HCT116 (cell line): Measurements from ENCODE around the gene KDSR. TPM values are rescaled to one million over a fixed set of nuclear protein-coding genes. Genes with fewer than 3 reads are reported as not detected.

Experiments used
- ATAC-seq: fragments of 200-7000 bp; cut with Tn5 transposase; 2 replicates; pipeline ENCODE4 v1.9.1; 2020; ENCODE audit warnings: mild to moderate bottlenecking, moderate library complexity
- BruUV-seq: library from RNA; stranded (reverse); fragments of 400-500 nt; replicated peaks from 2 replicates; lab custom pipeline; 2021; lab: Mats Ljungman, UMichigan
- CTCF ChIA-PET: fragments of 300-600 bp; sonication (Branson Sonifier 250); formaldehyde crosslinking; loops from one replicate; lab custom pipeline; 2021; ENCODE audit warnings: antibody characterized with exemption; lab: Charles Lee
- POLR2A ChIA-PET: fragments of 300-600, 350-600 bp; sonication (Branson Sonifier 250); formaldehyde crosslinking; loops from one replicate; lab custom pipeline; 2021; ENCODE audit warnings: antibody characterized with exemption; lab: Charles Lee
- RAD21 ChIA-PET, 2 experiments: fragments of 300-600 bp; sonication (Branson Sonifier 250); formaldehyde crosslinking; loops; one replicate each; lab custom pipeline; 2023; ENCODE audit warnings: low total read pairs in 2 of 2; ENCODE audit not compliant: uncharacterized antibody in 2 of 2, unreplicated experiment in 2 of 2, low non-redundant PET in 1 of 2; lab: Charles Lee
- DNase-seq: peaks from one replicate; pipeline ENCODE4 v3.0.0-alpha.2; 2010; ENCODE audit warnings: low read depth, low spot score
- H2AFZ ChIP-seq: fragments of 200-600 bp; shearing (Covaris generic), sonication (generic); 2 replicates; pipeline ENCODE4 v1.6.1; 2017; ENCODE audit warnings: low read depth, mixed run types, mixed read lengths, antibody characterized with exemption, low read length; ENCODE audit not compliant: poor library complexity, severe bottlenecking
- H3K27ac ChIP-seq: 2 replicates; pipeline ENCODE4 v1.5.1; 2012; ENCODE audit warnings: low read depth, low read length
- H3K27me3 ChIP-seq: fragments of 200-600 bp; sonication (generic); 2 replicates; pipeline ENCODE4 v1.6.1; 2016; ENCODE audit warnings: mixed run types, low read length, mixed read lengths; ENCODE audit not compliant: insufficient read depth
- H3K36me3 ChIP-seq, 2 experiments: fragments of 200-500 bp in 1 of 2; fragments of 200-600 bp in 1 of 2; sonication (Bioruptor generic) in 1 of 2; sonication (generic) in 1 of 2; 2 replicates each; pipeline versions ENCODE4 v1.5.1 to v1.6.1; 2014 to 2016; ENCODE audit warnings: low read length in 2 of 2, inconsistent platforms in 1 of 2, mixed read lengths in 1 of 2, mixed run types in 1 of 2; ENCODE audit not compliant: insufficient read depth in 2 of 2, control insufficient read depth in 1 of 2
- H3K4me1 ChIP-seq, 2 experiments: fragments of 200-600 bp in 1 of 2; sonication (generic) in 1 of 2; 2 replicates each; pipeline versions ENCODE4 v1.5.1 to v1.6.1; 2012 to 2017; ENCODE audit warnings: low read length in 2 of 2, inconsistent platforms in 1 of 2, mild to moderate bottlenecking in 1 of 2, mixed read lengths in 1 of 2, mixed run types in 1 of 2, moderate library complexity in 1 of 2; ENCODE audit not compliant: insufficient read depth in 2 of 2, control insufficient read depth in 1 of 2
- H3K4me2 ChIP-seq: fragments of 200-600 bp; sonication (generic); 2 replicates; pipeline ENCODE4 v1.6.1; 2017; ENCODE audit warnings: mixed run types, low read length, mixed read lengths
- H3K4me3 ChIP-seq, 2 experiments: fragments of 200-600 bp in 1 of 2; sonication (generic) in 1 of 2; replicated peaks in 1 of 2; 2 replicates each; pipeline ENCODE4 v1.5.1; 2011 to 2016; ENCODE audit warnings: low read length in 2 of 2, control low read depth in 1 of 2, low read depth in 1 of 2, mild to moderate bottlenecking in 1 of 2, mixed read lengths in 1 of 2, mixed run types in 1 of 2
- H3K79me2 ChIP-seq: fragments of 200-600 bp; sonication (generic); 2 replicates; pipeline ENCODE4 v1.6.1; 2017; ENCODE audit warnings: mild to moderate bottlenecking, mixed run types, low read length, moderate library complexity, mixed read lengths; ENCODE audit not compliant: insufficient read depth
- H3K9ac ChIP-seq: fragments of 200-600 bp; sonication (generic); 2 replicates; pipeline ENCODE4 v1.6.1; 2016; ENCODE audit warnings: low read length, mixed read lengths
- H3K9me2 ChIP-seq: fragments of 200-600 bp; sonication (generic), shearing (Covaris generic); 2 replicates; pipeline ENCODE4 v1.6.1; 2017; ENCODE audit warnings: mixed run types, mild to moderate bottlenecking, moderate library complexity; ENCODE audit not compliant: insufficient read depth
- H3K9me3 ChIP-seq, 2 experiments: fragments of 200-500 bp in 1 of 2; fragments of 200-600 bp in 1 of 2; sonication (Bioruptor generic) in 1 of 2; sonication (generic) in 1 of 2; 2 replicates each; pipeline ENCODE4 v1.6.1; 2014 to 2017; ENCODE audit warnings: low read length in 2 of 2, mixed read lengths in 2 of 2, inconsistent platforms in 1 of 2, low read depth in 1 of 2, mild to moderate bottlenecking in 1 of 2, mixed run types in 1 of 2, moderate library complexity in 1 of 2; ENCODE audit not compliant: control insufficient read depth in 1 of 2, insufficient read depth in 1 of 2
- H4K20me1 ChIP-seq: fragments of 200-600 bp; sonication (generic), shearing (Covaris generic); 2 replicates; pipeline ENCODE4 v1.6.1; 2017; ENCODE audit warnings: mixed run types, mild to moderate bottlenecking, moderate library complexity; ENCODE audit not compliant: insufficient read depth
- EGR1 ChIP-seq: IDR thresholded peaks from 2 replicates; pipeline ENCODE4 v1.6.1; 2012; ENCODE audit warnings: low read depth
- EZH2phosphoT487 ChIP-seq: fragments of 200-600 bp; IDR thresholded peaks from 2 replicates; pipeline ENCODE4 v1.6.1; 2018; ENCODE audit warnings: antibody characterized with exemption, borderline replicate concordance
- POLR2AphosphoS5 ChIP-seq: IDR thresholded peaks from 2 replicates; pipeline ENCODE4 v1.6.1; 2011; ENCODE audit warnings: mild to moderate bottlenecking, low read depth, low read length, moderate library complexity
- SIN3A ChIP-seq: IDR thresholded peaks from 2 replicates; pipeline ENCODE4 v1.6.1; 2012; ENCODE audit warnings: low read depth
- SP1 ChIP-seq: IDR thresholded peaks from 2 replicates; pipeline ENCODE4 v1.6.1; 2012; ENCODE audit warnings: low read depth
- TCF7L2 ChIP-seq: IDR thresholded peaks from 2 replicates; pipeline ENCODE4 v1.7.0; 2011; ENCODE audit warnings: borderline replicate concordance, inconsistent platforms; ENCODE audit not compliant: insufficient read depth, insufficient read length; ENCODE audit errors: extremely low read depth
- YY1 ChIP-seq: IDR thresholded peaks from 2 replicates; pipeline ENCODE4 v1.6.1; 2011; ENCODE audit warnings: low read length, low read depth, moderate library complexity, mild to moderate bottlenecking; ENCODE audit not compliant: insufficient replicate concordance; ENCODE audit errors: extremely low read depth
- ZFX ChIP-seq: fragments of 450-650 bp; IDR thresholded peaks from 2 replicates; pipeline ENCODE4 v1.6.1; 2017
- ZNF274 ChIP-seq: fragments of 200-500 bp; sonication (Bioruptor generic); IDR thresholded peaks from 2 replicates; pipeline ENCODE4 v1.6.1; 2014; ENCODE audit warnings: mild to moderate bottlenecking, low read depth, low read length, inconsistent platforms
- intact Hi-C: fragments of 100-400 bp; cut with micrococcal nuclease; formaldehyde crosslinking; loops from 2 replicates; pipeline ENCODE4 v1.10.0; 2022
- total RNA-seq: library from RNA; stranded (reverse); gene quantifications from one replicate; pipeline ENCODE4 v1.2.1, GENCODE V29; 2021; ENCODE audit not compliant: unreplicated experiment
- TF ChIP-seq, protein P1 (sequence below): IDR thresholded peaks from 2 replicates; pipeline ENCODE4 v1.6.1; 2012; ENCODE audit warnings: low read depth
- TF ChIP-seq, protein P2 (sequence below), 3 experiments: fragments of 200-600 bp in 1 of 3; sonication (generic) in 1 of 3; IDR thresholded peaks in 2 of 3; conservative IDR thresholded peaks in 1 of 3; 2 replicates each; pipeline ENCODE4 v1.5.1; 2012 to 2017; ENCODE audit warnings: low read depth in 2 of 3, low read length in 2 of 3, antibody characterized with exemption in 1 of 3, borderline replicate concordance in 1 of 3, control low read depth in 1 of 3, mild to moderate bottlenecking in 1 of 3, mixed read lengths in 1 of 3, mixed run types in 1 of 3, moderate library complexity in 1 of 3; ENCODE audit not compliant: insufficient read depth in 1 of 3
- TF ChIP-seq, protein P3 (sequence below): IDR thresholded peaks from 2 replicates; pipeline ENCODE4 v1.6.1; 2011; ENCODE audit warnings: mild to moderate bottlenecking, low read length, moderate library complexity; ENCODE audit not compliant: insufficient replicate concordance; ENCODE audit errors: extremely low read depth

KDSR gene
- total RNA-seq, 1 experiment from 2014 or later: 68.6 TPM

DNA sequence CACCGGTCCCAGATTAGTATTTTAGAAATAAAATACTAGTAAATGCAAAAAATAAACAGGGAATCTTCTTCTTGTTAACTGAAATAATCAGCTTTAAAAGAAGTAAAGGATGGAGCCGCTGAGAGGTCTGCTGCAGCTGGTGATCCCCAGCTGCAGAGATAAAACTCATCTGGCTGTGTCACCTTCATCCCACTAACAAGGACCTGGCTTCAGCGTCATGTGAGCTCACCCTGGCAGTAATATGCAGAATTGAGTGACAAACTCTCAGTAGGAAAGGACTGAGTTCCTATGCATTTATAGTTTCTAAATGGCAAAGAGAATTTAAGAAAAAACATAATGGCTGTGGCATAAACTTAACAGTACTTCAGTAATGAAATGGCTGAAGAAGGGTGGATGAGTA is 27.9 kb upstream of the KDSR start:
- ChIA-PET POLR2A (no interaction called here), RAD21 (no interaction called here), CTCF (no interaction called here)
- DNase-seq (no peak), ATAC-seq (no peak)
- Histone ChIP-seq H3K4me2 (no peak overlapping the region), H3K27ac (no peak overlapping the region), H4K20me1 (no peaks in the 10 kb centered on the region), H3K9me3 (no peaks in the 10 kb centered on the region), H3K36me3 (peaks cover 8 to 34% of the 10 kb centered on the region in 2 experiments), H3K4me1 (no peaks in the 10 kb centered on the region), H3K9ac (no peak overlapping the region), H2AFZ (no peak overlapping the region), H3K79me2 (no peaks in the 10 kb centered on the region), H3K4me3 (no peak overlapping the region), H3K9me2 (no peaks in the 10 kb centered on the region), H3K27me3 (no peaks in the 10 kb centered on the region)
- BruUV-seq: no TSS peak
- TF ChIP-seq EGR1 (no peak), ZNF274 (no peak), TCF7L2 (no peak), POLR2AphosphoS5 (no peak), SP1 (no peak), SIN3A (no peak), ZFX (no peak), EZH2phosphoT487 (no peak), YY1 (no peak)
- TF ChIP-seq, protein P1, sequence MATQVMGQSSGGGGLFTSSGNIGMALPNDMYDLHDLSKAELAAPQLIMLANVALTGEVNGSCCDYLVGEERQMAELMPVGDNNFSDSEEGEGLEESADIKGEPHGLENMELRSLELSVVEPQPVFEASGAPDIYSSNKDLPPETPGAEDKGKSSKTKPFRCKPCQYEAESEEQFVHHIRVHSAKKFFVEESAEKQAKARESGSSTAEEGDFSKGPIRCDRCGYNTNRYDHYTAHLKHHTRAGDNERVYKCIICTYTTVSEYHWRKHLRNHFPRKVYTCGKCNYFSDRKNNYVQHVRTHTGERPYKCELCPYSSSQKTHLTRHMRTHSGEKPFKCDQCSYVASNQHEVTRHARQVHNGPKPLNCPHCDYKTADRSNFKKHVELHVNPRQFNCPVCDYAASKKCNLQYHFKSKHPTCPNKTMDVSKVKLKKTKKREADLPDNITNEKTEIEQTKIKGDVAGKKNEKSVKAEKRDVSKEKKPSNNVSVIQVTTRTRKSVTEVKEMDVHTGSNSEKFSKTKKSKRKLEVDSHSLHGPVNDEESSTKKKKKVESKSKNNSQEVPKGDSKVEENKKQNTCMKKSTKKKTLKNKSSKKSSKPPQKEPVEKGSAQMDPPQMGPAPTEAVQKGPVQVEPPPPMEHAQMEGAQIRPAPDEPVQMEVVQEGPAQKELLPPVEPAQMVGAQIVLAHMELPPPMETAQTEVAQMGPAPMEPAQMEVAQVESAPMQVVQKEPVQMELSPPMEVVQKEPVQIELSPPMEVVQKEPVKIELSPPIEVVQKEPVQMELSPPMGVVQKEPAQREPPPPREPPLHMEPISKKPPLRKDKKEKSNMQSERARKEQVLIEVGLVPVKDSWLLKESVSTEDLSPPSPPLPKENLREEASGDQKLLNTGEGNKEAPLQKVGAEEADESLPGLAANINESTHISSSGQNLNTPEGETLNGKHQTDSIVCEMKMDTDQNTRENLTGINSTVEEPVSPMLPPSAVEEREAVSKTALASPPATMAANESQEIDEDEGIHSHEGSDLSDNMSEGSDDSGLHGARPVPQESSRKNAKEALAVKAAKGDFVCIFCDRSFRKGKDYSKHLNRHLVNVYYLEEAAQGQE: no peak
- TF ChIP-seq, protein P2, sequence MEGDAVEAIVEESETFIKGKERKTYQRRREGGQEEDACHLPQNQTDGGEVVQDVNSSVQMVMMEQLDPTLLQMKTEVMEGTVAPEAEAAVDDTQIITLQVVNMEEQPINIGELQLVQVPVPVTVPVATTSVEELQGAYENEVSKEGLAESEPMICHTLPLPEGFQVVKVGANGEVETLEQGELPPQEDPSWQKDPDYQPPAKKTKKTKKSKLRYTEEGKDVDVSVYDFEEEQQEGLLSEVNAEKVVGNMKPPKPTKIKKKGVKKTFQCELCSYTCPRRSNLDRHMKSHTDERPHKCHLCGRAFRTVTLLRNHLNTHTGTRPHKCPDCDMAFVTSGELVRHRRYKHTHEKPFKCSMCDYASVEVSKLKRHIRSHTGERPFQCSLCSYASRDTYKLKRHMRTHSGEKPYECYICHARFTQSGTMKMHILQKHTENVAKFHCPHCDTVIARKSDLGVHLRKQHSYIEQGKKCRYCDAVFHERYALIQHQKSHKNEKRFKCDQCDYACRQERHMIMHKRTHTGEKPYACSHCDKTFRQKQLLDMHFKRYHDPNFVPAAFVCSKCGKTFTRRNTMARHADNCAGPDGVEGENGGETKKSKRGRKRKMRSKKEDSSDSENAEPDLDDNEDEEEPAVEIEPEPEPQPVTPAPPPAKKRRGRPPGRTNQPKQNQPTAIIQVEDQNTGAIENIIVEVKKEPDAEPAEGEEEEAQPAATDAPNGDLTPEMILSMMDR (IDR thresholded peaks at IDR 0.05 in 2 of 3, conservative IDR thresholded peaks at IDR 0.05 in 1 of 3; ENCODE audit: borderline replicate concordance in 1 of 3, insufficient read depth in 1 of 3, low read depth in 2 of 3, low read length in 2 of 3): no peak
- TF ChIP-seq, protein P3, sequence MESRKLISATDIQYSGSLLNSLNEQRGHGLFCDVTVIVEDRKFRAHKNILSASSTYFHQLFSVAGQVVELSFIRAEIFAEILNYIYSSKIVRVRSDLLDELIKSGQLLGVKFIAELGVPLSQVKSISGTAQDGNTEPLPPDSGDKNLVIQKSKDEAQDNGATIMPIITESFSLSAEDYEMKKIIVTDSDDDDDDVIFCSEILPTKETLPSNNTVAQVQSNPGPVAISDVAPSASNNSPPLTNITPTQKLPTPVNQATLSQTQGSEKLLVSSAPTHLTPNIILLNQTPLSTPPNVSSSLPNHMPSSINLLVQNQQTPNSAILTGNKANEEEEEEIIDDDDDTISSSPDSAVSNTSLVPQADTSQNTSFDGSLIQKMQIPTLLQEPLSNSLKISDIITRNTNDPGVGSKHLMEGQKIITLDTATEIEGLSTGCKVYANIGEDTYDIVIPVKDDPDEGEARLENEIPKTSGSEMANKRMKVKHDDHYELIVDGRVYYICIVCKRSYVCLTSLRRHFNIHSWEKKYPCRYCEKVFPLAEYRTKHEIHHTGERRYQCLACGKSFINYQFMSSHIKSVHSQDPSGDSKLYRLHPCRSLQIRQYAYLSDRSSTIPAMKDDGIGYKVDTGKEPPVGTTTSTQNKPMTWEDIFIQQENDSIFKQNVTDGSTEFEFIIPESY: no peak
- intact Hi-C loops: no loop called here
